Raji (cell line): ENCODE data around the gene MTCL3.

Experiments
- POLR2A ChIP-seq: IDR thresholded peaks from 2 replicates; pipeline ENCODE4 v1.6.1; 2011; ENCODE audit warnings: low read depth, low read length, control low read depth; ENCODE audit not compliant: insufficient read depth

MTCL3 gene

DNA sequence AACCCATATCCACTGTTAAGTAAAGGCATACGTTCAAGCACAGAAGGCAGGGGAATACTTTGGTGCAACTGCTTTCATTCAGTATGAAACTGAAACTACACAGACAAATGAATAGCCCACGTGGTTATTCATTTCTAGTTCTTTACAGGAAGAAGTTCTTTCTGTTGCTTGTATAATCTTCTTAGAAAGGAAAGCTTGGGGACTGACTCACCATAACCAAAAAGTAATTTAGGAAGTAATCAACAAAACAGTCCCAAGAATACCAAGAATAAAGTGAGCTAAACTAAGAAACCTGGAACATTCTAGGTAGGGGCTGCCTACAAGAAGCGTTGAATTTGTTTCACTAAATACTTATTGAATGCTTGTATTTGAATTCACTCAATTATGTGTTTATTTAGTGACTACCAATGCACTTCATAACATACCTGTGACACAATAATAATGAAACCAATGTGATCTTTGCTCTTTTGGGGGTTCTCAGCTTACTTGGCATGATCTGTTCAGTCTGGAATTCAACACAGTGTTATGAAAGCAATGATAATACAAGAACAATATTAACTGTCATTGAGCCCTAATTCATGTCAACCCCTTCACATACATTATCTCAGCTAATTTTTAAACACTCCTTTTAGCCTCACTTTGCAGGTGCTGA, 34.8 kb downstream of the MTCL3 start:
- TF ChIP-seq POLR2A = no peak

DNA sequence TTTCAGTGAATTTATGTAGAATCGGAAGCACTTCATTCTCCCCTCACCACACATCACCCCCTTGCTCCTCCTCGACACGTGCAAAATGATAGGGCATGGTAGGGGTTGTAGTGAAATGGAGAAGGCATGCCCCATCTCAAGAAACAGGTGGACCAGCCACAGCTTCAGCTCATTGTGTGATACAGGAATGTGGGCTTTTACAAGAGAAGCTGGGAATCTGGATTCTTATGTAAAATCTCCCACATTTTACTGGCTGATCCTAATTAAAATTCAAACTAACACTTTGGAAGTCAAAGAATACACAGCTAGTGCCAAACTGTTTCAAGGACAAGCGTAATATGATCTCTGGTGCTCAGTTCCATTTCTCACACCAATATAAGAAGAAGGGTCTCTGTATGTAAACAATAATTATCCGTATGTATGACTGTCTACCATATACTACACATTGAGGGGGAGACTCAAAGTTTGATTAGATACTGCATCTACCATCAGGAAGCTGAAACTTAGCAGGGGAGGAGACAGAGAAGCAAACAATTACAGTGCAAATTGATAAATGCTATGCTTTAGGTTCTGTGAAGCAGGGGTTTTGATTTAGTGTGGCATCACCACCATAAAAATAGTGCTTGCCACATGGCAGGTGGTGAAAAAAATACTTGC, 35.6 kb downstream of the MTCL3 start:
- TF ChIP-seq POLR2A = no peak

DNA sequence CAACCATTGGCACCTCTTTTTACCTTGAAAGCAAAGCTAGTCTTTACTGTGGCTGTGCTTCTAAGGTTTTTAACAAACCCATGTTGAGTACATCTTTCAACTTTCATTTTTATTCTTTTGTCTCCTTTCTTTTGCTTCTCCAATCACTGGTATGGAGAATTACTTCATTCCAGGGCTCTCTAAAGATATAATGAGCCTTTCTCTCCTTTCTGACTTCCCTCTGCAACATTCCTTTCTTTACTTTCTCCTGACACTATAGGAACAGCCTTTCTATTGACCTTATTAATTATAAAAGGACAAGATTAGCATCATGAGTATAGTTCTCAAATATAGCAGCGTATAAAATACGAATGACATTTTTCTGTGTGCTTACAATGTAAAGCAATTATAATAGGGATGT, 36.8 kb downstream of the MTCL3 start:
- TF ChIP-seq POLR2A = no peak

DNA sequence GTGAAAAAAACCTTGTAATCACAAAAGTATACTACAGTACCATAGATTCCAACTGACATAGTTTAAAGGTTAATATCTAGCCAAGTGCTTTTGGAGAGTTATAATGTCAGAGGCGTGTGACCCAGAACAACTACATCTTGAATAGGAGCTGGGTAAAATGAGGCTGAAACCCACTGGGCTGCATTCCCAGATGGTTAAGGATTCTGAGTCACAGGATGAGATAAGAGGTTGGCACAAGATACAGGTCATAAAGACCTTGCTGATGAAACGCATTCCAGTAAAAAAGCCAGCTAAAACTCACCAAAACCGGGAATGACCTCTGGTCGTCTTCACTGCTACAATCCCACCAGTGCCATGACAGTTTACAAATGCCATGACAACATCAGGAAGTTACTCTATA, 37.5 kb downstream of the MTCL3 start:
- no peak for TF ChIP-seq POLR2A

DNA sequence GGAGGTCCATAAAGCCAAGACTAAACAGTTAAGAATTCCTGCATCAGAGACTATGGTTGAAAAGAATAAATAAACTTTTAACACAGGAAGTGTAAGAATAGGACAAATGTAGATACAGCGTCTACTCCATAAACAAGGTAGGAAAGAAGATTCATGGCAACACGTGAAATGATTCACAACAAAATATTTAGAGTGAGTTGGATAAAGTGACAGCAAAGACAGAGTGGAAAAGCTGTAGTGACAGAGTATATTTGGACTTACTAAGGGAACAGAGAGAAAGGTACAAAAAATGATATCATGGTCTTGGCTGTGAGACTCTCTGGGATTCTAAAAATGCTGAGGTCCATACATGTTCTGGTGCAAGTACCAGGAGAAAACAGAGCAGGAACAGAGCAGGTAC, 38.0 kb downstream of the MTCL3 start:
- no peak for TF ChIP-seq POLR2A

DNA sequence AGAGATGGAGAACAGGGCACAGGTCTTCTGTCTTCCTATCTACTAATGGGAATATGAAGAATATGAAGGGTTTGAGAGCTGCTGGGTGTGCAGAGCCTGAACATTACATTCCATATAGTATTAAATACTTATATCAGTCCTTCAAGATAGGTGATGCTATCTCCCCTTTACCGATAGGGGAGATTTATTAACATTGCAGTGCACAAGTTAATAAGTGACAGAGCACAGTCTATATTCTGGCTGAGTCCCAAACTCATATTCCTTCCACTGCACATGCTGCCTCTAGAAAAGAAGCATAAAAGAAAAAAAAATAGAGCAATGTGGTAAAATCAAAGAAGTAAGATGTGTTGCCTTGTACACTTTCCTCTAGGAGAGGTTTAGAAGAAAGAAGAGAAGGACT, 41.5 kb downstream of the MTCL3 start:
- no peak for TF ChIP-seq POLR2A

DNA sequence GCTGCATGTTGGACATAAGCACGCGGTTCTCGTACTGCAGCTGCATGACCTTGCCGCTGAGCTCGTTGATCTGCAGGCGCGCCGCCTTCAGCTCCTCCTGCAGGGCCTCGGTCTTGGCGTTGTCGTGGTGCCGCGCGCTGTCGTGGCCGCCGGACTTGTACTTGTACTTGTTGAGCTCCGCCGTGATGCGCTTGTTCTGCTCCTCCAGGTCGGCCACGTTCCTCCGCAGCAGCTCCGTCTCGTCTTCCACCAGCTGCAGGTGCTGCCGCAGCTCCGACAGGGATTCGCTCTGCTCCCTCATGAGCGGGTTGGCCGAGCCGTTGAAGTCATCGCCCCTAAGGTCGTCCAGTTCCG, 43.3 kb downstream of the MTCL3 start:
- TF ChIP-seq POLR2A = no peak

DNA sequence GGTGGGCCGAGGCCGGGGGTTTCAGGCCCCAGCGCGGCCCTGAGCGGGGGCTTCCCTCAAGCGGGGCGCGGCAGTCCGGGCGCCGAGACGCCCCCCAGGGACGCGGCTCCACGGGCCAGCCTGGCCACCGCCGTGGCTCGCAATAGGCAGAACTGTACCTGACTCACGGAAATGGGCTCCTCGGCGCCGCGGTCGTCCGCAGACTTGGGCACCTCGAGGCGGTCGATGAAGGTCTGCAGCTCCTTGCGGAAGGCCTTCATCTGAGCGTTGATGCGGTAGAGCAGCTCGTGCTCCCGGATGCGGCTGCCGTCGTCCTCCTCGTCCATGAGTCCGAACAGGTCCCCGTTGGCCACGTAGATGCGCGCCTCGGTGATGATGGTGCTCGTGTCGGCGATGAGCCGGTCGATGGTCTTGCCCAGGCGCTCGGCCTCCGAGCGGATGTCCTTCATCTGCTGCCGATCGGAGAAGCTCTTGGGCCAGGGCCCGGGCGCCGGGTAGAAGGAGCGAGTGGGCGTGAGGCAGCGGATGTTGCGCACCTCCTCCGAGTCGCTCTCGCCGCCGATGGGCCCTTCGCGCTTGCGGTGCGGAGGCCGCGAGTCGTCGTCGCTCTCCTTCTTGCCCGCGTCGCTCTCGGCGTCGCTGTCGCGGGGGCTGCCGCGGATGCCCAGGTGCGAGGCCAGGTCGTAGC, 43.9 kb downstream of the MTCL3 start:
- TF ChIP-seq POLR2A = no peak

DNA sequence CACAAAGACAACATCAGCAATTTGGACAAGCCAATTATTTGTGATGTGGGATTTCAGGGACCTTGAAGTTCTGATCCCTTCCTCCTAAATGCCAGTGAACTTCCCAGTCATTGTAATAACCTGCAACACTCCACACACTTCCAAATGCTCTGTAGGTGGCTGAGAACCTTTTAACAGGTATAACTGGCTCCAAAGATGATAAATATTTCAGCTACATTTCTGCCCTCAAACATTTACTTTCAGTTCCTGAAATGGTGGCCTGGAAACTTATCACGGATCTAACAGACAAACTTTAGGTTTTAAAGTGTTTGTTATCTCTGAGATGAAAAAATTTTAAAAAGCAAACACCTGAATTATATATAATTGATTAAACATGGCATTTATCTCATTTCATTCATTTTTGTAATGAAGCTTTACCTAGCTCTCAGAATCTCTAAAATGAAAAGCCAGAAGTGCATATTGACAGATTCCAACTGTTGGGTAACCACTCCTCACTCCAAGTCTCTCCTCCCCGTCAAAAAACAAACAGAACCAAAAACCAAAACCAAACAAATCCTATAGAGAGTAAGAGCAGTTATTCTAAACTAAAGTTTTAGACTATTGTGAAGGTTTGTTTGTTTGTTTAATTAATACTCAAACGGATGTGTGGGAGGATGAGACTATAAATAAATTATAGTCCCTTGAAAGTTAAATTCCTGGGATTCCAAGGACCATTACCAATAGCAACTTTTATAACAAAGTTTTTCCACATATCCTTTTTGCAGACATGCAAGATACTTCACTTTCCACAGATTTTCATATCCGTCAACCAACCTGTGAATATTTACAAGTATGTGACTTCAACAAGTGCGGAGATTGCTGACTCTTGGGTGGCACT, 47.5 kb downstream of the MTCL3 start:
- no peak for TF ChIP-seq POLR2A

DNA sequence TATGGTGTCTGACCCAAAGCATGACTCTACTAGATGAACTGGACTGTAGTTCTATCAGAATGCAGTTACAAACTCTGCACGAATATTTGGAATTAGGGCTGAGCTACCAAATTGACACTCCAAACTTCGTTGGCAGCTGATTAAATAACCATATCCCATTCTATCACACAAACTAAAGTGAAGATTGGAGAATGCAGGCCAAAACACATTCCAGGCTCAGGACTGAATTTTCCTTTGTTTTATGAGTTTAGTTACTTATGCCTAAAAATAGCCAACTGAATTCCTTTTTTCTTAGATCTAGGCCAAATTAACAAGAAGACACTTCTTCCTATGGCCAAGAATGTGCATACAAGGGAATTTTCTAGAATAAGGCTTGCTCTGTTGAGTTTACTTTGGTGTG, 50.2 kb downstream of the MTCL3 start:
- no peak for TF ChIP-seq POLR2A

DNA sequence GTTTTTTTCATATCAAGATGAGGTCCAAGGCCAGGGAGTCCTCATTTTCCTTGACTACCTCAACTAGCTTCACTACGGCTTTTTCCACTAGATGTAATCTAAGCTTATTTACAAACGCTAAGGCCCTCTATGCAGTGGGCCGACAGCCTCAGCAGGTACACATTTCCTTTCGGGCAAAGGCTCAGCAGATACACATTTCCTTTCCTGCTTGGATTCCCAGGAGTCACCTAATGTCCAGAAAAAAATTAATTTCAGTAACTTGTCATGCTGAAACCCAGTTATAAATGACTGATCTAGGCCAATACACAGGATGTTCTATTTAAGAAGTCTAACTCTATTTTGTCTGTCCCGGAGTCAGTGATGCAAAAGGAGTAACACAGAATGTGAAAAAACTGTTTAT, 52.7 kb downstream of the MTCL3 start:
- no peak for TF ChIP-seq POLR2A

DNA sequence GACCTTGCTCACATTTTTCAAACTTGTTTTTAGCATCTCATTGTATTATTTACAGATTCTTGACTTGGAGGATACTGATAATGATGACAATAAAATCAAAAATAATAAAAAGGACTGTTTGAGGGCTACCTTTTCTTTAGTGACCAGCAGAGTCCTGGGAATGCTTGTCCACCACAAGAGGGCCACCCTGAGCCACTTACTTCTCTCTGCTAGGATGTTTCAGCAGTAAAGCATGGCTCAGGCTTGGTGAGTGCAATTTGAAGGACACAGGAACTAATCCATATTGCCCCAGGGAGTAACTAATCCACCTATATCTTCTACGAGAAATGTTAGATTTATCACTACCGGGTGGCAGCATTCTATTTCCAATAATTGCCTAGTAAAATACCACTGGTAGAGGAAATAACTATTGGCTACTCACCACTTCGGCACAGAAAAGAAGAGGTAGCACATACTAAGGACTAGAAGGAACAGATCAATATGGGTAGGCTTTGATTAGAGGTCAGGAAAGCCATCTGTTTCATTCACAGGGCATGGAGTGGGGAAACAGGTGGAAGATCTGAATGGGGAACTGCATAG, 54.2 kb downstream of the MTCL3 start:
- TF ChIP-seq POLR2A = no peak

DNA sequence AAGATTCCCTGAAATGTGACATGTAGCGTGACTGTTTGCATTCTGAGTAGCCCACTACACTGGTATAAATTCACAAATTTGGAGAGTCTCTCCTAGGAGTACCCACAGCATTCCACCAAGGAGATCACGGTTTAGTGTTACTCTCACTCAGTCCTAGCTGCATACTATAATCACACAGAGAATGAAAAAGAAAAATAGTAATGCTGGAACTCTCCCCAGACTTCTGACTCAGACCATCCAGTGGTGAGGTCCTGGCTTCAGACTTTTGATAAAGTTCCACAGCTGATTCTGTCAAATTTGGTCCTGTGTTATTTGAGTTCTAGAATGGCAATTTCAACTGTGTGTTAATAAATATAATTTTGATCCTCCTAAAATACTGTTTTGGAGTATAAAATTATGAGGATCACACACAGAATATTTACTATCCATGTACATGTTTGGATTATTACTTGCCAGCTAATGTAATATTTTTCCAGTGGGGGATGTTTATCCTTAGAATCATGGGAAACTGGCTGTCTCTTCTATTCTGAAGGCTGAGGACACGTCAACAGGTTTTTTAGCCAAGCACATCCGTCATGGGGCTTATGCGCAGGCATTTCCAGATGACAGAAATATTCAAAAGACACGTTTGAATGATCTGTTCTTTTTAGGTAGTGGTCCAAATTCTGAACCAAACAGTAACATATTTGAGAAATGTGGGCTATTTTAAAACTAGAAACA, 54.8 kb downstream of the MTCL3 start:
- TF ChIP-seq POLR2A = no peak

DNA sequence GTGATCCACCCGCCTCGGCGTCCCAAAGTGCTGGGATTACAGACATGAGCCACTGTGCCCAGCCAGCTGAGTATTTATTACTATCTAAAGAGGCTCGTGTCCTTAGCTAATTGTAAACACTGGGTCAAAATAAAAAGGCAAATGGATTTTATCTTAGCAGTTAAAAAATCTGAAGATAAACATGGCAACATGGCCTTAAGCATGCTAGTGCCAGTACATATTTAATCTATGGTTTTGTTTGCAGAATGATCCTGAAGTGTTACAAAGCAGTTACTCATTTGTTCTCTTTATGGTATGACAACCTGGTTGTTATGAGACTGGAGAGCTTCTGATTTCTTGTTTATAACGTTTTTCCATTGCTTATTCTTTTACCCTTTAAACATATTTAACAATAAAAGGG, 56.1 kb downstream of the MTCL3 start:
- no peak for TF ChIP-seq POLR2A

DNA sequence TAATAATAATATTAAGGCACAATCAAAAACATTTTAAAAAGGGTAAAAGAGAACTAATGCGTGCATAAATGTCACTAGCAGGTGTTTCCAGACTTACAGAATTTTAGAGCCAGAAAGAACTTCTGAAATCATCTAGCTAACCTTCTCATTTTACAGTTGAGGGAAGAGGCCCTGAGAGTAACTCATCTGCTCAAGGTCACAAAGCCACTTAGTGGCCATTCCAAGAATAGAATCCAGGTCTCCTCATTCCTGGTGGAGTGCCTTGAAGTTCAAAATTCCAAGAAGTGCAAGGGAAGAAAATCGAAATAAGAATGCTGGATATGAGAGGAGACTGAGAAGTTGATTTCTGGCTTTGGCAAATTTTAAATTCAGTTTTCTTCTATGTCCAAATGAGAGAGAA, 56.8 kb downstream of the MTCL3 start:
- TF ChIP-seq POLR2A = no peak
